HG03558 (cell line): ENCODE measurements around the gene ZNF398.
"Not testable (repeated sequence)": the region's sequence is repeated elsewhere in the genome, so short reads cannot be mapped to it uniquely, and the experiment has no call there.

Experiments
- ATAC-seq: cut with Tn5 transposase; IDR thresholded peaks from one replicate; pipeline ENCODE4 v1.9.1; 2021; ENCODE audit warnings: moderate number of reproducible peaks; ENCODE audit not compliant: unreplicated experiment; ENCODE audit errors: extremely low read depth

Gene ZNF398

DNA sequence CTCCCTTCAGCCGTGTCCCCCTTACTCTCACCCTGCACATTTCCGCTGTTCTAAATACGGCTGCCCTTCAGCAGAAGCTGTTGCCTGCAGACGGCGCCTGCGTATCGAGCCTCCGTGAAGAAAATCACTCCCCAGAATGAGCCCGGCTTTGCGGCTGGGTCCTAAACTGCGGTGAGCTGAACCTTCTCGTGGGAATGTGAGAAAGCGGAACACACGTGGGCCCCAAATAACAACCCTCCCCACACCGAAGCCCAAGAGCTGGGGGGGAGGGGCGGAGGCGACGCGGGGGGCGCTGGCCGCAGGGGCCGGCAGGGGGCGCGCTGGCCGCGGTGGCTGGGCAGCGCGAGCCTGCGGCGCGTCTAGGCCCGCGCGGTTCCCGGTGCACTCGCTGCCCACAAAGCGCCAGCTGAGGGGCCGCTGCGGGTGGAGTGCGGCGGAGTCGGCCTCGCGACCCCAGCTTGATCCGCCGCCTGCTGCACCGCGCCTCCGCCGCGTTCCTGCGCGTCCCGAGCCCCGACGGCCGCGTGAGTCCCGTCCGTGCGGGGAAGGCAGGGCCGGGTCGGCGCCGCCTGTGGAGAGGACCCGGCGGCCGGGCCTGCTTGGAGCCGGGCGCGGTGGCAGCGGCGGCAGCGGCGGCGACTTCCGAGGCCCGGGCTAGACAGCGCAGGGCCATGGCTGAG lies at the start of gene ZNF398:
Gene ZNF398 (plus strand): TSS at position 382 of the 680 bp plus-strand sequence. CDS start 290 bp downstream, at position 672.
- peak; percentile 49 for ATAC-seq

DNA sequence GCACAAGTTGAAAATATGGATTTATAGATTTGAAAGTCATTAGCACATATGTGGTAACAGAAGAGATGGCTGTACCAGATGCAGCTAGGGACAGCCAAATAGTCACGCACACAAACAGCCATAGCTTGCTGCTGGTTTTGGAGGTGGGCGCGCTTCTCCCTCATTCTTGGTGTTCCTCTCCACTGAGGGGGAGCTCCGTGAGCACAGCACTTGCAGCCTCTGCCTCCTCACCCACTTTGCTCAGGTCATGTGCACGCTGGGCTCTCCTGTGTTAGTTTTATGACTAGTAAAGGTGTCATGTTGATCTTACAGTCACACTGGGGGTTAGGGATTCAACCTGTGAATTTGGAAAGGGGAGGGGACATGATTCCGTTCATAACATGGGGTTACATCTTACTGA lies 48.2 kb upstream of the ZNF398 start:
- no peak for ATAC-seq

DNA sequence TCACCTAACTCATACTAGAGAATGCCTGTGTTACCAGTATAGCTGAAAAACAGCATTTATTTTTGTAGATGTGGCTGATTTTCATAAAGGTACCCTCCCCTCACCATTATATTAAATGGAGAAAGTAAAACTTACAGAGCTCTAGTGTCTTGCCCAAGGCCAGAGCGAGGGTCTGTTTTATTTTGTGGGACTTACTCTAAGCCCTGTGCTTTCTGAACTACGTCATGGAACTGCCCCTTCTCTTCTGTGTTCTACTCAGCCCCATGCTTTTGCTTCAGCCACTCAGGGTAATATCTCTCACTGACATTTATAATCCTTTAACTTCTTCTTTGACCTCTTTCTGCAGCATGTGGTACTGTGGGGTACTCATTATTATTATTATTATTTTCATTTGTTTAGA lies 46.4 kb upstream of the ZNF398 start:
- ATAC-seq = no peak

- ATAC-seq = no peak
These were observed 44.6 kb upstream of the ZNF398 start for GRCh38 chr7:149102666-149103065.

DNA sequence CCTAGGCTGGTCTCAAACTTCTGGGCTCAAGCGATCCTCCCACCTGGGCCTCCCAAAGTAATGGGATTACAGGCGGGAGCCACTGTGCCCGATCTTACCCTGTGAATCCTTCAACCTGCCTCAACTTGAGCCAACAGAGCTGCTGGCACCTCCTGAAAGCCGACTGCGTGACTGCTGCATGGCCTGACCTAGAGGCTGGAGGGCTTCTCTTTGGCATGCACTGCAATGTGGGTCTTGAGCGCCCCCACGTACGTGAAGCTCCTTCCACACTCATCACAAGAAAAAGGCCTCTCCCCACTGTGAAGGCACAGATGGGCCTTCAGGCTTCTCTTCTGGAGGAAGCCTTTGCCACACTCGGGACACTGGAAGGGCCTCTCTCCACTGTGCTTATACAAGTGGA lies 43.8 kb upstream of the ZNF398 start:
- no peak for ATAC-seq

DNA sequence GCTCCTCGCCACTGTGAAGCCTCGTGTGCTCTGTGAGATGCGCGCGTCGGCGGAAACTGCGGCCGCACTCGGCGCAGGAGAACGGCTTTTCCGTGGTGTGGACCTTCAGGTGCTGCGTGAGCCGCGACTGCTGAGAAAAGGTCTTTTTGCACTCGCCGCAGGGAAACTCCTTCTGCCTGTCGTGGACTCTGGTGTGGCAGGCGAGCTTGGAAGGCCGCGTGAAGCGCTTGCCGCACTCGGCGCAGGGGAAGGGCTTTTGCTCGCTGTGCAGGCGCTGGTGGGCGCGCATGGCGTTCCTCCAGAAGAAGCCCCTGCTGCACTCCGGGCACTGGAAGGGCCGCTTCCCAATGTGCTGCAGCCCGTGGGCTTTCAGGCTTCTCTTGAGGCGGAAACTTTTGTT lies 43.0 kb upstream of the ZNF398 start:
- no peak for ATAC-seq

- no peak for ATAC-seq
These were observed 42.5 kb upstream of the ZNF398 start for GRCh38 chr7:149104749-149105148.

- no peak for ATAC-seq
These were observed 37.3 kb upstream of the ZNF398 start for GRCh38 chr7:149109969-149110368.

DNA sequence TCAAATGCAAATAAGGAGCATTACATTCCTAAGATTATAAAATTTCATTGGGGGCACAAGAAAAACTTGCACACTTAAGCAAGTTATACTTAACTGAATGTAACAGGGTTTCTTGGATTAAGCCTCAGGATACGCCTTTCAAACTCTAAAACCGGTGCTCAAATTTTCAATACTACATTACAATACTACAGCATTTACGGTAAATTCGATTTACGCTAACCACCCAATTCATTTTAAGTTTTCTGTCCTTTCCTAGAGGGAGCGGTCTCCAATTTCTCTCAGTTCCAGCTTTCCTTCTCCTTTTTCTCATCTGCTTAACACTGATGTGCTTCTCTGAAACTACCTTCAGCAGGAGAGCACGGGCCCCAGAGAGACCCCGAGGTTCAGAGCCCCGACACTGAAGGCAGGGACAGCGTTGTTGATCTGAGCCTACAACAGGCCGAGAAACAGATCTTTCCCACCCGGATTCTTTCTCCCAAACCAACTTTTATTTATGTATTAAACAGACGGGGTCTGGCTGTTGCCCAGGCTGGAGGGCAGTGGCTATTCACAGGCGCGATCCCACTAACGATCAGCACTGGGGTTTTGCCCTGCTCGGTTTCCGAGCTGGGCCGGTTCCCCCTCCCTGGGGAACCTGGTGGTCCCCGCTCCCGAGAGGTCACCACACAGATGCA lies 21.9 kb upstream of the ZNF398 start:
- ATAC-seq = no peak

DNA sequence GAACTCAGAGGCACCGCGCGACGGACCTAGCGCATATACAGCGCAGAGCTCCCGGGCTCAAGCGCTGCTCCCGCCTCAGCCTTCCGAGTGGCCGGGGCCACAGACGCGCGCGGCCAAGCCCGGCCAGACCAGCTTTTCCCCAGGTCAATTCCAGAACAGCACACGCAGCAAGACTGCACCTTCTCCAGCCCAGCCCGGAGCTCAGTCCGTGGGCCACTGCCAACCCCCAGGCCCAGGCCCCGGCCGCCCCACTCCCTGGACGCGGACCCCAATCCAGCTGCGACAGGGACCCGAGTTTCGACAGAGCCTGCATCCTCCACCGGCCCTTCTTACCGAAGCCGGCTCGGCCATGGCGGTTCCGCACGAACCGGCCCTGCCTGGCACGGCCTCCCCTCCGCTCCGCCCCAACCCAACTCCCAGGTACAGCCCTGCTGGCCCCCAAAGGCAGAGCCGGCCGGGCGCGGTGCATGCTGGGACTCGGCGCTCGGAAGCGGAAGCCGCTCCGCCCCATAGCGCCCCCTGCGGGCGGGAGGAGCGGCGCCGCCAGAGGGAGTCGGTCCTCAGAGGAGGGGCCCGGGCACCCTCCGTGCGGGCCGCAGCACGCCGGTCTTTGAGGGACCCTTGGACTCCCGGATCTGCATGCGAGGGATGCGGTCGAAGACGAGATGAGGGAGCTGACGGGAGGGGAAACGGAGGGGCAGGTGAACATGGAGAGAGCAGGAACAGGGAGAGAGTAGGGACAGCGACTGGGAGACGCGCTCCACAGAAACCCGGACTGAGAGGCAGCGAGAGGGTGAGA lies 21.2 kb upstream of the ZNF398 start, which contains the start of gene ZNF425:
Gene ZNF425 (minus strand): TSS at position 462 of the 799 bp plus-strand sequence. CDS start 111 bp downstream, at position 351.
- peak; percentile 79 for ATAC-seq

- no peak for ATAC-seq
These were observed 20.5 kb upstream of the ZNF398 start for GRCh38 chr7:149126662-149127266.

DNA sequence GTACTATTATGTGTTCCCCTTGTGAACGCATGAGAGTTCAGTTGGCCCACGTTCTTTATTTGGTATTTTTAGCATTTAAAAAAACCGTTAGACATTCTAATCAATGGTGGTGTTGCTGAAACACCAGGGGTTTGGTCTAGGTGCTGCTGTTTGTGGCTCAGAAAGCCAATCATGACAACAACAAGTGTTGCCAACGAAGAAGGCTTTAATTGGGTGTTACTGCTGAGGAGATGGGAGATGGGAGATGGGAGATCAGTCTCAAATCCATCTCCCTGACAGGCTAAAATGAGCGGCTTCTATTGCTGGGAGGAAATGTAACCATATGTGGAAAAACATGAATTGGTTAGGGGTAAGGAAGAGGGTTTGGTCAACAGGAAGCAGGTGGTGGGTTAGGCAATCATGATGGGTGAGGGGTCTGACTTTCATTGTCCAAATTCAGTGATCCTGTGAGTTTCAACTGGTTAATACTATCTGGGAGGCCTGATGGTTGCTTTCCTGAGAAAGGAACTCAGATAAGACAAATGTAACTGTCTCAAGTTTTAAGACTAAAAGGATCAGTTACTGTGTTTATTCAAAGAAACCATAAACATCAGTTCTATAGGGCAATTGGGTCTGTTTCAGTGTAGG lies 16.6 kb upstream of the ZNF398 start:
- no peak for ATAC-seq

DNA sequence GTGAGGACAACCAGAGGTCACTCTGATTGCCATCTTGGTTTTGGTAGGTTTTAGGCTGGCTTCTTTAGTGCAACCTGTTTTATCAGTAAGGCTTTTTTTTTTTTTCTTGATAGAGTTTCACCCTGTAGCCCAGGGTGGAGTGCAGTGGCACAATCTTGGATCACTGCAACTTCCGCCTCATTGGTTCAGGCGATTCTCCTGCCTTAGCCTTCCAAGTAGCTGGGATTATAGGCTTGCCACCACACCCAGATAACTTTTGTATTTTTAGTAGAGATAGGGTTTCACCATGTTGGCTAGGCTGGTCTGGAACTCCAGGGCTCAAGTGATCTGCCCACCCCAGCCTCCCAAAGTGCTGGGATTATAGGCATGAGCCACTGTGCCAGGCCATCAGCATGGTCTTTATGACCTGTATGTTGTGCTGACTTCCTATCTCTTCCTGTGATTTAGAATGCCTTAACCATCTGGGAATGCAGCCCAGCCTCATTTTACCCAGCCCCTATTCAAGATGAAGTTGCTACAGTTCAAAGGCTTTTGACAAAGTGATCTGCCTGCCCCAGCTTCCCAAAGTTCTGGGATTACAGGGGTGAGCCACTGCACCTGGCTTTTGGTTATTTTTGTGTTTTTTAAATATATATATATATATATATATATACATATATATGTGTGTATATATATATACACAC lies 14.1 kb upstream of the ZNF398 start:
- ATAC-seq = no peak

DNA sequence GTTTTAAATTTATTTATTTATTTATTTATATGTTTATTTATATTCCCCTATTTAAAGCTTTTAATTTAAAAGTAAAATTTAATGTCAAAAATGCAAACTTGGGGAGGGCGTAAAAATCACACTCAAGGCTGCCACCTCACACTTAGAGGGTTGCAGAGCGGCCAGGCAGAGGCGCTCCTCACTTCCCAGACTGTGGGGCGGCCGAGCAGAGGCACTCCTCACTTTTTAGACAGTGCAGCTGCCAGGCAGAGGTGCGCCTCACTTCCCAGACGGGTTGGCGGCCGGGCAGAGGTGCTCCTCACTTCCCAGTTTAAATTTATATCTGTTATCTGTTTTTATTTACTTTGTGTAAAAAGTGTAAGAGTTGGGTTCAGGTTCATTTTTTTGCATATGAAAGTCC lies 11.1 kb upstream of the ZNF398 start:
- no peak for ATAC-seq

DNA sequence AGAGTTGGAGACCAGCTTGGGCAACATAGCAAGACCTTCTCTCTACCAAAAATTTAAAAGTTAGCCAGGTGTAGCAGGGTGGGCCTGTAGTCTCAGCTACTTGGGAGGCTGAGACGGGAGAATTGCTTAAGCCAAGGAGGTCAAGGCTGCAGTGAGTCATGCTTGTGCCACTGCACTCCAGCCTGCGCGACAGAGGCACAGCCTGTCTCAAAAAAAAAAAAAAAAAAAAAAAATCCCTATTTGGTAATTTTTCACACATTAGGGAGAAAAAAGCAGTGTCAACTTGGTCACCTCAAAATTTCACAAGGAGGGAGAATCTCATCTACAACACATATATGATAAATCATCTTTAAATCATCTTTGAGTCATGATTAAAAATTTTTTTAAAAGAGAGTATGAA lies 6.4 kb upstream of the ZNF398 start:
- no peak for ATAC-seq

GRCh38 chr7:149141893-149142292 lies 5.4 kb upstream of the ZNF398 start:
- no peak for ATAC-seq

DNA sequence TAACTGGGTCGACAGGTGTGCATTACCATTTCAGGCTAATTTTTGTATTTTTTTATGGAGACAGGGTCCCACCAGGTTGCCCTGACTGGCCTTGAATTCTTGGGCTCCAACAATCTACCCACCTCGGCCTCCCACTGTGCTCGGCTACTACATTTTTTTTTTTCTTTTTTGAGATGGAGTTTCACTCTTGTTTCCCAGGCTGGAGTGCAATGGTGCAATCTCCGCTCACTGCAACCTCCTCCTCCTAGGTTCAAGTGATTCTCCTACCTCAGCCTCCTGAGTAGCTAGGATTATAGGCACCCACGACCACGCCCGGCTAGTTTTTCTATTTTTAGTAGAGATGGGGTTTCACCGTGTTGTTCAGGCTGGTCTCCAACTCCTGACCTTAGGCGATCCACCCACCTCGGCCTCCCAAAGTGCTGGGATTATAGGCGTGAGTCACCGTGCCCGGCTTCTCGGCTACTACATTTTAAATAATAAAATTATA lies 2.8 kb upstream of the ZNF398 start:
- ATAC-seq = not testable (repeated sequence)

- no peak for ATAC-seq
These were observed 2.0 kb upstream of the ZNF398 start for GRCh38 chr7:149145031-149145845.
